Thymus (tissue), 11 donors: ENCODE results near the gene B4GALT1. TPM values are rescaled to one million over a fixed set of nuclear protein-coding genes. Genes with fewer than 3 reads are reported as not detected.

Source experiments
- DNase-seq, 9 donors: peaks; one replicate each; pipeline ENCODE4 v3.0.0-alpha.2; 2013; ENCODE audit warnings: low spot score in 9 of 9, low read depth in 6 of 9, missing footprints in 1 of 9
- H3K27ac ChIP-seq, 2 donors: one replicate each; pipeline ENCODE4 v1.5.1; 2013; ENCODE audit warnings: control low read depth in 1 of 2, low read depth in 1 of 2, low read length in 1 of 2, mild to moderate bottlenecking in 1 of 2, moderate library complexity in 1 of 2
- H3K27me3 ChIP-seq, 2 donors: one replicate each; pipeline ENCODE4 v1.5.1; 2013; ENCODE audit warnings: low read length in 1 of 2; ENCODE audit not compliant: control insufficient read depth in 2 of 2, insufficient read depth in 1 of 2
- H3K36me3 ChIP-seq, 2 donors: one replicate each; pipeline ENCODE4 v1.5.1; 2013; ENCODE audit warnings: low read length in 1 of 2, mild to moderate bottlenecking in 1 of 2, moderate library complexity in 1 of 2; ENCODE audit not compliant: control insufficient read depth in 2 of 2, insufficient read depth in 2 of 2
- H3K4me1 ChIP-seq, 2 donors: one replicate each; pipeline ENCODE4 v1.5.1; 2013; ENCODE audit warnings: low read length in 2 of 2; ENCODE audit not compliant: control insufficient read depth in 2 of 2, insufficient read depth in 2 of 2
- H3K4me3 ChIP-seq, 2 donors: one replicate each; pipeline ENCODE4 v1.5.1; 2013; ENCODE audit warnings: low read length in 2 of 2, control low read depth in 1 of 2, mild to moderate bottlenecking in 1 of 2
- H3K9me3 ChIP-seq, 2 donors: one replicate each; pipeline ENCODE4 v1.5.1; 2013; ENCODE audit warnings: low read length in 1 of 2, mild to moderate bottlenecking in 1 of 2; ENCODE audit not compliant: control insufficient read depth in 2 of 2, insufficient read depth in 1 of 2
- WGBS: extraction: QIAGEN DNeasy Blood & Tissue Kit; methylation state at CpG from one replicate; pipeline ENCODE4 v1.1.7; 2013; 5-methylcytosine and 5-hydroxymethylcytosine counted together
- polyA plus RNA-seq: library from polyadenylated mRNA; stranded (reverse); fragments of 200-250 nt; gene quantifications from one replicate; pipeline ENCODE4 v1.2.3, GENCODE V29; 2013
- total RNA-seq: library from RNA; stranded (reverse); fragments of 120-200 nt; gene quantifications from one replicate; pipeline ENCODE4 v1.2.4, GENCODE V29; 2013
- donor health status: healthy.

The B4GALT1 gene
- total and polyA plus RNA-seq, 2 donors = 6.9 to 37.1 TPM

DNA sequence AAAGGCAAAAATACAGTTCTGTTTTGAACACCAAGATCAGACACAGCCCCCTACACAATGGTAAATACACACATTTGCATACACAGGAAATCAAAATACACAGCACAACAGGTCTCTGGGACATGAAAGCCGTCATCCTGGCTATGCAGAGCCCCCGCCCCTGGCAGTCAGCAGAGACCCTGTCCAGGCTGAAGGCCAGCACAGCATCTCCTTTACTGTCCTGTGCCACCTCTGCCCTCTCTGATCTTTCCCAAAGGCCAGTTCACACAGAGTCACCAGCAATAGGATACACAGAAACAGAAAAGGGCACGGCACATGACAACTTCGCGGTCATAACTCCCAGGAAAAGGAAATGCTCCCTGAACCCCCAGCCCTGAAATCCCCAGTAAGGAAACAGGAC lies 56.5 kb downstream of the B4GALT1 start:
- Histone ChIP-seq H3K27ac (no peak overlapping the region), H3K9me3 (no peaks in the 10 kb centered on the region), H3K36me3 (peaks cover 25 to 51% of the 10 kb centered on the region in 2 donors), H3K4me3 (no peak overlapping the region), H3K27me3 (no peaks in the 10 kb centered on the region), H3K4me1 (peaks cover 0 to 9% of the 10 kb centered on the region in 2 donors)
- 97% methylated on average over 5 of the region's 5 CpGs for WGBS
- DNase-seq = no peak

DNA sequence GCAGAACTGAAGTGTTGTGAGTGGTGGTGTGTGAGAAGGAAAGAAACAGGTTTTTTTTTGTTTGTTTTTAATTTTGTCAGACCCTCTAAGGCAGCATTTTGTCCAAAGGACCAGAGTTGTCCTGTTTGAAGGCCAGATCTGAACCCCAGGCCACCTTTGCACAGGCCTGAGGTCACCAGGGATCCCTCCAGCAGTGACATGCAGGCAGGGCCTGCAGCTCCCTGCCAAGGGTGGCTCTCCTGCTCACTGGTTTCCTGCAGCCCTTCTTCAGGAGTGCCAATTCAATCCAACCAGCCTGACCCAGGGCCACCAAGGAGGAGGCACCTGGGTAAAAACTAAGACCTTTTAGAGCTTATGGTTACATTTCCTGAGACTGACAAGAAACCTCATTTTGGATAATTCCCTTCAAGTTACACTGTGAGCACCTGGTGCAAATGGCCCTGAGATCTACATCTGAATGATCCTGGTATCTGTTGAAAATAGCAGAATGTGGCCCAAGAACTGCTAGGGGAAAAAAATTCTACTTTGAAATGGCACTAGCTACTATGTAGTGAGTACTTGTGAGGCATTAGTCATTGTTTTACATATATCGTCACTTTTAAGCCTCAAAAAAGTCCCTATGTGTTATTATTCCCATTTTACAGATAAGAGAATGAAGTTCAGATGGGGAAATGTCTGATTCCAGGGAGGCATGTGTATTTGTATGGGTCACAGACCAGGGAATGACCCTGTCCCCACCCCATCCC lies 57.1 kb downstream of the B4GALT1 start:
- H3K4me3 ChIP-seq = no peak overlapping the region
- peaks cover 0 to 9% of the 10 kb centered on the region in 2 donors for H3K4me1 ChIP-seq
- H3K36me3 ChIP-seq = peaks cover 23 to 45% of the 10 kb centered on the region in 2 donors
- H3K27ac ChIP-seq = no peak overlapping the region
- H3K27me3 ChIP-seq = no peaks in the 10 kb centered on the region
- no peaks in the 10 kb centered on the region for H3K9me3 ChIP-seq
- DNase-seq = no peak
- WGBS = 98% methylated on average over 1 of the region's 1 CpG

DNA sequence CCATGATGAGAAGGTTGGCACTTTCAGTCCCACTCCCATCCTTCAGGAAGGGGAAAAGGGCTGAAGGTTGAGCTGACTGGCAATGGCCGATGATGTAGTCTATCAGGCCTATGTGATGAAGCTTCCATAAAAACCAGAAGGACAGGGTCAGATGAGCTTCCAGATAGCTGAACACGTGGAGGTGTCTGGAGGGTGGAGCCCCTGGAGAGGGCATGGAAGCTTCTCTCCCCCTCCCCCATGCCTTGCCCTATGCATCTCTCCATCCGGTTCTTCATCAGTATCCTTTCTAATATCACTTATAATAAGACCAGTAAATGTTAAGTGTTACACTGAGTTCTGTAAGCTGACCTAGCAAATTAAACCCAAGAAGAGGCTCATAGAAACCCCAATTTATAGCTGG lies 58.0 kb downstream of the B4GALT1 start:
- H3K4me3 ChIP-seq = no peak overlapping the region
- H3K36me3 ChIP-seq = peaks cover 21 to 36% of the 10 kb centered on the region in 2 donors
- 95% methylated on average over 3 of the region's 3 CpGs for WGBS
- no peak overlapping the region for H3K27ac ChIP-seq
- peaks cover 0 to 9% of the 10 kb centered on the region in 2 donors for H3K4me1 ChIP-seq
- no peaks in the 10 kb centered on the region for H3K9me3 ChIP-seq
- no peaks in the 10 kb centered on the region for H3K27me3 ChIP-seq
- DNase-seq = no peak

DNA sequence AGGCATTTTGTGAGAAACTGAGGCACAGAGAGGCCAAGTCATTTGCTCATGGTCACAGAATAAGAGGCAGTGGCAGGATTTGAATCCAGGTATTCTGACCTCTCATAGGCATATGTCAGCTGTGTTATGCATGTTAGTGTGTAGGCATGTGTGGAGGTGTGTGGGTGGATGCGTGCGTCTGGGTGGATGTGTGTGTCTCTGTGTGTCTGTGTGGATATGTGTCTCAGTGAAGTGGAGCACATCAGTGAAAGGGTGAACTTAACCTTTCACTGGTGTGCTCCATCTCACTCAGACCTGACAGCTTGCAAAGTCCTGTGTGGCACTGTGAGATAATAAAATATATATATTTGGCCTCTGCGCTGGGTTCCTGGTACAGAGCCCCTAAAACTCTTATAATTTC lies 58.7 kb downstream of the B4GALT1 start:
- no peak overlapping the region for H3K4me3 ChIP-seq
- H3K36me3 ChIP-seq = peaks cover 15 to 30% of the 10 kb centered on the region in 2 donors
- no peaks in the 10 kb centered on the region for H3K9me3 ChIP-seq
- H3K27ac ChIP-seq = no peak overlapping the region
- peaks cover 0 to 9% of the 10 kb centered on the region in 2 donors for H3K4me1 ChIP-seq
- no peak for DNase-seq
- 96% methylated on average over 3 of the region's 3 CpGs for WGBS
- H3K27me3 ChIP-seq = no peaks in the 10 kb centered on the region

DNA sequence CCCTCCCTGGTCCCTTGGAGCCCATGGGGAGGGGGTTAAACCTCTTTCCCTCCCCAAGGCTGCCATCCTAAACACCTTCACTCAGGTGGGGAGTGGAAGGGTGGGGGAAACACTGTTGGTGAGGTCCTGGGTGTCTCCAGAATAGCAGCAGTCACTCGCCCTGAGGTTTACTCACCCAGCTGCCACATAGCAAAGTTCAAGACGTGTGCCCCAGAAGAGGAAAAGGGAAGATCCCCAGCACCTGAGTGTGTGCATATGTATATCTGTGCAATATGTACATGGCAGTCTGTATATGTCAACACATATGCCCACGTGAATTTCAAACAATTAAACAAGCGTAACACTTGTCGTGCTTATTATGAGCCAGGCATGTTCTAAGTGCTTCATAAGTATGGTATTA lies 59.4 kb downstream of the B4GALT1 start:
- DNase-seq = no peak
- Histone ChIP-seq H3K36me3 (peaks cover 9 to 23% of the 10 kb centered on the region in 2 donors), H3K4me3 (no peak overlapping the region), H3K4me1 (peaks cover 0 to 9% of the 10 kb centered on the region in 2 donors), H3K9me3 (no peaks in the 10 kb centered on the region), H3K27me3 (no peaks in the 10 kb centered on the region), H3K27ac (no peak overlapping the region)
- WGBS = 75% methylated on average over 5 of the region's 5 CpGs

DNA sequence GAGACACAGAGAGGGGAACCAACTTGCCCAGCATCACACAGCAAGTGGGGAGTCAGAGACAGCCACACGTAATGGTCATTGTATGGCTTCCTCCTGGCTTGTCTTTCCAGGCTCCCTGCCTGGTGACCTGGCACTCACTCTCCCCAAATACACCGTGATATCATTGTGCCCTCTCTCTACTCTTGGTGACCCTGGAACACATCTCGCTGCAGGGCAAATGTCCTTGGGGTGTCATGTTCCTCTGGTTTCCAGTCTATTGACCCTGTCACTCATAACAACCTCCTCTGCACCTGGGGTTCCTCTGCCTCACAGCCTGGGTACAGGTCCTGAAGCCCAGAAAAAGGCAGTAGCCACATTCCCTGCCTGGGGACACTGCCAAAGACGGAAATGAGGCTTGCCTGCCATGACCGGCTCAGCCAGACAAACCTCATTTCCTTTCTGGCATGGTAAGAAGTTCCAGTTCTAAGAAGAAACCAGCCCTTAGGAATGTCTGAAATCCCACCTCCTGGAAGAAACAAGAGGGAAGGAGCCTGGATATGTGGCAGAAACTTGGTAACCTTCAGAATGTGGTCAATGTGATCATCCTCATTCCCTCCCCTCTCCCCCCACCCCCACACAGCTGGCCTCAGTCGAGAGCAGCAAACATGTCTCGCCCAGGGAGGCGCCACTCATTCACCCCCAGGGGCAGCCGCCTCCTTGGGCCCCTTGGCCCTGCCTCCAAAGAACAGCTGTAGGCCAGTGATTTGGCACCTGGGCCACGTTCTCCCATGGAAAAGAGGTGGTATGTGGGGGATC lies 60.1 kb downstream of the B4GALT1 start:
- DNase-seq = no peak
- no peak overlapping the region for H3K27ac ChIP-seq
- H3K36me3 ChIP-seq = peaks cover 6 to 16% of the 10 kb centered on the region in 2 donors
- no peaks in the 10 kb centered on the region for H3K27me3 ChIP-seq
- no peaks in the 10 kb centered on the region for H3K9me3 ChIP-seq
- no peak overlapping the region for H3K4me3 ChIP-seq
- 85% methylated on average over 10 of the region's 10 CpGs for WGBS
- peaks cover 0 to 9% of the 10 kb centered on the region in 2 donors for H3K4me1 ChIP-seq

DNA sequence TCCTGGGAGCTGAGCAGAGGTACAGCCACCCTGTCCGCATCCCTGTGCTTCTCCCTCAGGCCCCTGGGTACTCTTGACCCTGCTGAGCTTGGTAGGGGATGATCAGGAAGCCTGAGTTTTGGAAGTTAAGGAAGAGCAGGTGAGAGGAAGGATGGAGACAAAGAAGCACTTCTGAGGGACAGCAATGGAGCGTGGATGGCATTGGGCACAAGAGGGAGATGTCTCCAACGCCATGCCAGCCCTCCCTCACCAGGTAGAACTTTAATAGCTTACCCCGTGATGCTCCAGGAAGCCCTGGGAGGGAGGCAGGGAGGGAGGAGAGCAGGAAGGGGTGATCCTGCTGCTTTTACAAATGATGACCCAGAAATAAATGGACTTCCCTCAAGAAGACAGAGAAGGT lies 60.8 kb downstream of the B4GALT1 start:
- no peak for DNase-seq
- Histone ChIP-seq H3K27me3 (no peaks in the 10 kb centered on the region), H3K36me3 (peaks cover 0 to 10% of the 10 kb centered on the region in 2 donors), H3K4me3 (no peak overlapping the region), H3K9me3 (no peaks in the 10 kb centered on the region), H3K4me1 (peaks cover 0 to 9% of the 10 kb centered on the region in 2 donors), H3K27ac (no peak overlapping the region)
- 80% methylated on average over 4 of the region's 4 CpGs for WGBS

DNA sequence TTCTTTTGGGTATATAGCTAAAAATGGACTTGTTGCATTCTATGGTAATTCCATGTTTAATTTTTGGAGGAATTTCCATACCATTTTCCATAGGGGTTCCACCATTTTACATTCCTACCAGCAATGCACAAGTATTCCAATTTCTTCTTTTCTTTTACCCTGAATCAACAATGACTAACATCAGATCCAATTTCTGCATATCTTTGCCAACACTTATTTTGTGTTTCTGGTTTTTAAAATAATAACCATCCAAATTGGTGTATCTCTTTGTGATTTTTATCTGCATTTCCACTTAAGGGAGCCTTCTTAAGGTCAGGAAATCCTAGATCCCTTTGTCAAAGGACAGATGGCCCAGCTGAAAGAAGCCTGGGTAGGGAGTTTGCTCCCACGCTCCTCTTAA lies 61.2 kb downstream of the B4GALT1 start:
- Histone ChIP-seq H3K27ac (no peak overlapping the region), H3K27me3 (no peaks in the 10 kb centered on the region), H3K4me3 (no peak overlapping the region), H3K36me3 (peaks cover 0 to 6% of the 10 kb centered on the region in 2 donors), H3K9me3 (no peaks in the 10 kb centered on the region), H3K4me1 (peaks cover 0 to 9% of the 10 kb centered on the region in 2 donors)
- 100% methylated on average over 1 of the region's 1 CpG for WGBS
- DNase-seq = no peak

DNA sequence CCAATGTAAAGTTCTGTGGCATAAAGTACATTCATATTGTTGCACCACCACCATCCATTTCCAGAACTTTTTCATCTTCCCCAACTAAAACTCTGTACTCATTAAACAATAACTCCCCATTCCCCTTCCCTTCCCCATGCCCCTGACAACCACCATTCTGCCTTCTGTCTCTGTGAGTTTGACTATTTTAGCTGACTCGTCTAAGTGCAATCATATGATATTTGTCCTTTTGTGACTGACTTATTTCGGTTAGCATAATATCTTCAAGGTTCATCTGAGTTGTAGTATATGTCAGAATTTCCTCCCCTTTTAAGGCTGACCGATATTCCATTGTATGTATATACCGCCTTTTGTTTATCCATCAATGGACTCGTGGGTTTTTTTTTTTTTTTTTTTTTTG lies 61.6 kb downstream of the B4GALT1 start:
- Histone ChIP-seq H3K4me1 (peaks cover 0 to 9% of the 10 kb centered on the region in 2 donors), H3K27me3 (no peaks in the 10 kb centered on the region), H3K27ac (no peak overlapping the region), H3K4me3 (no peak overlapping the region), H3K9me3 (no peaks in the 10 kb centered on the region), H3K36me3 (peaks cover 0 to 5% of the 10 kb centered on the region in 2 donors)
- no peak for DNase-seq
- WGBS = 96% methylated on average over 5 of the region's 5 CpGs
